CD14-positive monocyte (primary cell): ENCODE results near the gene GSTT2. TPM values are rescaled to one million over a fixed set of nuclear protein-coding genes. Genes with fewer than 3 reads are reported as not detected.
"Not testable (repeated sequence)": the region's sequence is repeated elsewhere in the genome, so short reads cannot be mapped to it uniquely, and the experiment has no call there.

ENCODE experiments used
- DNase-seq, 3 donors: peaks; one replicate each; pipeline ENCODE4 v3.0.0-alpha.2; 2011 to 2022
- H2AFZ ChIP-seq: 2 replicates; pipeline ENCODE4 v1.6.0; 2012; ENCODE audit warnings: mild to moderate bottlenecking, low read depth, low read length, inconsistent platforms; ENCODE audit not compliant: insufficient read depth, poor library complexity, severe bottlenecking
- H3K27ac ChIP-seq, 2 donors: 1 replicate in 1 of 2; 2 replicates in 1 of 2; pipeline ENCODE4 v1.5.1; 2012 to 2013; ENCODE audit warnings: low read length in 2 of 2, control low read depth in 1 of 2, inconsistent platforms in 1 of 2, low read depth in 1 of 2, mild to moderate bottlenecking in 1 of 2
- H3K27me3 ChIP-seq, 2 donors: one replicate each; pipeline versions ENCODE4 v1.6.0 to v1.6.1; 2011 to 2013; ENCODE audit warnings: low read length in 2 of 2; ENCODE audit not compliant: control insufficient read depth in 2 of 2, insufficient read depth in 2 of 2
- H3K36me3 ChIP-seq, 2 donors: replicated peaks in 1 of 2; 1 replicate in 1 of 2; 2 replicates in 1 of 2; pipeline versions ENCODE4 v1.5.1 to v1.6.1; 2012 to 2013; ENCODE audit warnings: low read length in 2 of 2, control low read depth in 1 of 2, inconsistent platforms in 1 of 2, mild to moderate bottlenecking in 1 of 2; ENCODE audit not compliant: insufficient read depth in 2 of 2, control insufficient read depth in 1 of 2
- H3K4me1 ChIP-seq, 2 donors: 1 replicate in 1 of 2; 2 replicates in 1 of 2; pipeline versions ENCODE4 v1.5.1 to v1.6.1; 2012 to 2013; ENCODE audit warnings: low read length in 2 of 2, control low read depth in 1 of 2, inconsistent platforms in 1 of 2, mild to moderate bottlenecking in 1 of 2, moderate library complexity in 1 of 2; ENCODE audit not compliant: insufficient read depth in 2 of 2, control insufficient read depth in 1 of 2
- H3K4me2 ChIP-seq: replicated peaks from 2 replicates; pipeline ENCODE3; 2012; ENCODE audit warnings: low read length, moderate library complexity, mild to moderate bottlenecking; ENCODE audit not compliant: poor library complexity, severe bottlenecking; ENCODE audit errors: extremely low read depth
- H3K4me3 ChIP-seq, 3 experiments: fragments of 200-600 bp in 1 of 3; sonication (generic) in 1 of 3; replicated peaks in 1 of 3; 1 replicate in 2 of 3; 2 replicates in 1 of 3; pipeline ENCODE4 v1.5.1; 2011 to 2013; ENCODE audit warnings: low read length in 3 of 3, mild to moderate bottlenecking in 3 of 3, control low read depth in 2 of 3, low read depth in 2 of 3, inconsistent platforms in 1 of 3, moderate library complexity in 1 of 3
- H3K79me2 ChIP-seq: 2 replicates; pipeline ENCODE4 v1.6.0; 2012; ENCODE audit warnings: mild to moderate bottlenecking, control low read depth, inconsistent platforms, low read length, moderate library complexity; ENCODE audit not compliant: insufficient read depth
- H3K9ac ChIP-seq: 2 replicates; pipeline ENCODE4 v1.6.0; 2017; ENCODE audit warnings: low read length, mild to moderate bottlenecking; ENCODE audit not compliant: insufficient read depth, poor library complexity, severe bottlenecking
- H3K9me3 ChIP-seq, 2 donors: replicated peaks in 1 of 2; 1 replicate in 1 of 2; 2 replicates in 1 of 2; pipeline versions ENCODE4 v1.5.1 to v1.6.1; 2012 to 2013; ENCODE audit warnings: low read length in 2 of 2, control low read depth in 1 of 2; ENCODE audit not compliant: control insufficient read depth in 1 of 2, insufficient read depth in 1 of 2
- H4K20me1 ChIP-seq: 2 replicates; pipeline ENCODE4 v1.6.0; 2012; ENCODE audit warnings: mild to moderate bottlenecking, low read length, control low read depth, moderate library complexity; ENCODE audit not compliant: insufficient read depth
- H3K27ac Mint-ChIP-seq, 7 donors: one replicate each; pipeline ENCODE4 v1.8.0; 2020; ENCODE audit warnings: mild to moderate bottlenecking in 7 of 7, mixed read lengths in 7 of 7, moderate library complexity in 6 of 7, inconsistent platforms in 2 of 7
- H3K27me3 Mint-ChIP-seq, 3 donors: one replicate each; pipeline ENCODE4 v1.8.0; 2021 to 2022; ENCODE audit warnings: low read depth in 3 of 3, mild to moderate bottlenecking in 3 of 3, mixed read lengths in 3 of 3, moderate library complexity in 3 of 3, inconsistent platforms in 1 of 3
- H3K36me3 Mint-ChIP-seq, 2 donors: one replicate each; pipeline ENCODE4 v1.8.0; 2020; ENCODE audit warnings: mixed read lengths in 2 of 2, inconsistent platforms in 1 of 2, mild to moderate bottlenecking in 1 of 2
- H3K4me1 Mint-ChIP-seq: one replicate; pipeline ENCODE4 v1.8.0; 2020; ENCODE audit warnings: mild to moderate bottlenecking, mixed read lengths
- H3K4me3 Mint-ChIP-seq, 2 donors: one replicate each; pipeline ENCODE4 v1.8.0; 2020; ENCODE audit warnings: mild to moderate bottlenecking in 2 of 2, mixed read lengths in 2 of 2, moderate library complexity in 1 of 2
- H3K9me3 Mint-ChIP-seq, 7 donors: one replicate each; pipeline ENCODE4 v1.8.0; 2020 to 2022; ENCODE audit warnings: mixed read lengths in 7 of 7, mild to moderate bottlenecking in 6 of 7, moderate library complexity in 6 of 7, inconsistent platforms in 2 of 7
- WGBS: methylation state at CpG from one replicate; pipeline ENCODE4 v1.1.5; 2013; ENCODE audit warnings: missing lambda C conversion rate; ENCODE audit not compliant: insufficient coverage; 5-methylcytosine and 5-hydroxymethylcytosine counted together
- intact Hi-C, 2 donors: fragments of 100-400 bp; cut with micrococcal nuclease; formaldehyde crosslinking; loops; one replicate each; pipeline versions ENCODE4 v1.15.0 to v1.15.1; 2023
- polyA plus RNA-seq, 3 donors: library from polyadenylated mRNA; depleted of rRNA in 1 of 3; unstranded in 2 of 3; stranded (reverse) in 1 of 3; fragments of 300-500 nt in 2 of 3; fragments of >200 nt in 1 of 3; fragmentation: Illumina TruSeq in 2 of 3; gene quantifications; 1 replicate in 2 of 3; 2 replicates in 1 of 3; pipeline ENCODE4 v1.2.3, GENCODE V29; 2012 to 2021
- TF ChIP-seq, protein P1 (sequence below): fragments of 200-600 bp; IDR thresholded peaks from one replicate; pipeline ENCODE4 v1.8.0; 2022; ENCODE audit warnings: antibody characterized with exemption, mild to moderate bottlenecking

The GSTT2 gene
- polyA plus RNA-seq, 3 donors = 0.15 TPM; not detected in 2

GRCh38 chr22:23939017-23939357 is 40.9 kb upstream of the GSTT2 start:
- Histone ChIP-seq H3K36me3 (no peaks in the 10 kb centered on the region), H3K9me3 (no peaks in the 10 kb centered on the region), H3K27ac (no peak overlapping the region), H3K9ac (no peak overlapping the region), H3K27me3 (no peaks in the 10 kb centered on the region), H2AFZ (no peak overlapping the region), H3K4me1 (no peaks in the 10 kb centered on the region), H4K20me1 (no peaks in the 10 kb centered on the region), H3K79me2 (no peaks in the 10 kb centered on the region), H3K4me3 (no peak overlapping the region), H3K4me2 (no peak overlapping the region)
- TF ChIP-seq, protein P1, sequence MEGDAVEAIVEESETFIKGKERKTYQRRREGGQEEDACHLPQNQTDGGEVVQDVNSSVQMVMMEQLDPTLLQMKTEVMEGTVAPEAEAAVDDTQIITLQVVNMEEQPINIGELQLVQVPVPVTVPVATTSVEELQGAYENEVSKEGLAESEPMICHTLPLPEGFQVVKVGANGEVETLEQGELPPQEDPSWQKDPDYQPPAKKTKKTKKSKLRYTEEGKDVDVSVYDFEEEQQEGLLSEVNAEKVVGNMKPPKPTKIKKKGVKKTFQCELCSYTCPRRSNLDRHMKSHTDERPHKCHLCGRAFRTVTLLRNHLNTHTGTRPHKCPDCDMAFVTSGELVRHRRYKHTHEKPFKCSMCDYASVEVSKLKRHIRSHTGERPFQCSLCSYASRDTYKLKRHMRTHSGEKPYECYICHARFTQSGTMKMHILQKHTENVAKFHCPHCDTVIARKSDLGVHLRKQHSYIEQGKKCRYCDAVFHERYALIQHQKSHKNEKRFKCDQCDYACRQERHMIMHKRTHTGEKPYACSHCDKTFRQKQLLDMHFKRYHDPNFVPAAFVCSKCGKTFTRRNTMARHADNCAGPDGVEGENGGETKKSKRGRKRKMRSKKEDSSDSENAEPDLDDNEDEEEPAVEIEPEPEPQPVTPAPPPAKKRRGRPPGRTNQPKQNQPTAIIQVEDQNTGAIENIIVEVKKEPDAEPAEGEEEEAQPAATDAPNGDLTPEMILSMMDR = no peak
- Mint-ChIP-seq H3K27me3 (peaks cover 3 to 7% (median 3%) of the 10 kb centered on the region in 3 donors), H3K4me3 (no peak overlapping the region), H3K9me3 (no peaks in the 10 kb centered on the region), H3K4me1 (no peaks in the 10 kb centered on the region), H3K27ac (no peak overlapping the region), H3K36me3 (no peaks in the 10 kb centered on the region)
- intact Hi-C loops = loop anchor here in 1 of 2 donors (5.0 kb wide), 1 partner anchor 68 kb away; the partner anchor contains the start of gene GSTT4
- no peak for DNase-seq
- WGBS = 100% methylated on average over 1 of the region's 3 CpGs

DNA sequence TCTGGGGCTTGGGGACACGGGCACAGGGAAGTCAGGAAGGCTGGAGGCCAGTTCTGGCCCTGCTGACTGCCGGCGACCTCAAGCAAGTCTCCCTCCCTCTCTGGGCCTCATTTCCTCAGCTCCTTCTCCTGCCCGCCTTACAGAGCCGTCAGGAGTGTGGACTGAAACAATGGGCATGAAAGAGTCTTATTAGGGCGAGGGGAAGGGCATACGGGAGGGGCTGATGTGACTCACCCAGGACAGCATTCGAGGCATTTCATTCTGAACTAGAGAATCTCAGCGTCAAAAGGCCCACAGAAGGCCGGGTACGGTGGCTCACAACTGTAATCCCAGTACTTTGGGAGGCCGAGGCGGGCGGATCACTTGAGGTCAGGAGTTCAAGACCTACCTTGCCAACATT is 39.8 kb upstream of the GSTT2 start:
- H3K27ac ChIP-seq, H3K27me3 ChIP-seq, H2AFZ ChIP-seq, H3K4me3 ChIP-seq, H3K4me1 Mint-ChIP-seq, H3K4me1 ChIP-seq, H3K27me3 Mint-ChIP-seq, H3K79me2 ChIP-seq, H4K20me1 ChIP-seq, H3K36me3 ChIP-seq, intact Hi-C loops, H3K9me3 Mint-ChIP-seq, H3K9me3 ChIP-seq, H3K4me2 ChIP-seq, H3K9ac ChIP-seq, H3K27ac Mint-ChIP-seq, DNase-seq, H3K36me3 Mint-ChIP-seq, H3K4me3 Mint-ChIP-seq: not testable (repeated sequence)
- no CpG with 5 or more reads among the region's 14 CpGs for WGBS

GRCh38 chr22:23947391-23947790 is 32.5 kb upstream of the GSTT2 start:
- no CpG with 5 or more reads among the region's 3 CpGs for WGBS
- H3K27me3 Mint-ChIP-seq, H3K27ac ChIP-seq, DNase-seq, H3K36me3 Mint-ChIP-seq, H3K27ac Mint-ChIP-seq, H3K79me2 ChIP-seq, H3K4me3 Mint-ChIP-seq, H3K4me2 ChIP-seq, H3K9ac ChIP-seq, H3K9me3 Mint-ChIP-seq, H3K4me1 ChIP-seq, H4K20me1 ChIP-seq, H3K9me3 ChIP-seq, H3K4me3 ChIP-seq, H3K4me1 Mint-ChIP-seq, H3K36me3 ChIP-seq, intact Hi-C loops, H2AFZ ChIP-seq, H3K27me3 ChIP-seq: not testable (repeated sequence)

GRCh38 chr22:23949764-23950163 is 30.2 kb upstream of the GSTT2 start:
- DNase-seq, intact Hi-C loops, H3K27ac ChIP-seq, H3K9me3 ChIP-seq, H3K27me3 ChIP-seq, H3K27ac Mint-ChIP-seq, H3K9ac ChIP-seq, H4K20me1 ChIP-seq, H3K36me3 ChIP-seq, H3K4me1 ChIP-seq, H3K4me3 ChIP-seq, H3K36me3 Mint-ChIP-seq, H3K27me3 Mint-ChIP-seq, H3K79me2 ChIP-seq, H3K4me1 Mint-ChIP-seq, H3K9me3 Mint-ChIP-seq, H3K4me3 Mint-ChIP-seq, H2AFZ ChIP-seq, H3K4me2 ChIP-seq: not testable (repeated sequence)
- 88% methylated on average over 9 of the region's 18 CpGs for WGBS
